Measurements from ENCODE around the gene NSMCE1. TPM values are rescaled to one million over a fixed set of nuclear protein-coding genes. Genes with fewer than 3 reads are reported as not detected.

The NSMCE1 gene
- total and polyA plus RNA-seq, 2 of the 4 experiments (the other 2 are of a cell fraction): 47.5 to 120 TPM

GRCh38 chr16:27253526-27253930 lies 15.0 kb downstream of the NSMCE1 start:
- no CpG with 5 or more reads among the region's 6 CpGs for WGBS, 2 experiments (ENCODE audit: extremely low coverage in 2 of 2, insufficient read length in 1 of 2)
- Histone ChIP-seq H3K4me2 (ENCODE audit: low read depth, low read length) (peak overlapping the region; percentile 44), H4K5ac (ENCODE audit: low read depth, low read length) (peak overlapping the region; percentile 58), H3K23ac (ENCODE audit: low read depth, low read length) (peak overlapping the region; percentile 97), H2AFZ (replicated peaks; ENCODE audit: low read length, poor library complexity) (peak overlapping the region; percentile 23), H2AK5ac (ENCODE audit: low read depth, low read length) (peak overlapping the region; percentile 97), H3K9me3 (ENCODE audit: control insufficient read depth, insufficient read depth, low read length) (no peaks in the 10 kb centered on the region), H2BK20ac (ENCODE audit: low read depth, low read length) (peak overlapping the region; percentile 97), H2BK15ac (ENCODE audit: low read depth, low read length) (peak overlapping the region; percentile 86), H4K91ac (ENCODE audit: insufficient read depth, low read depth, low read length) (peak overlapping the region; percentile 95), H3K4me3 (ENCODE audit: insufficient read depth, low read depth, low read length) (no peak overlapping the region), H3K79me1 (ENCODE audit: low read depth in 1 of 2, low read length in 2 of 2) (peaks cover 48 to 60% of the 10 kb centered on the region in 2 experiments), H4K20me1 (ENCODE audit: insufficient read depth, low read length) (no peaks in the 10 kb centered on the region), H2AK9ac (replicated peaks; ENCODE audit: low read depth, low read length, poor library complexity) (no peak overlapping the region), H3K27me3 (ENCODE audit: control insufficient read depth, insufficient read depth, low read length) (no peaks in the 10 kb centered on the region), H3K18ac (ENCODE audit: low read depth, low read length) (peak overlapping the region; percentile 88), H3K9ac (ENCODE audit: low read depth, low read length) (peak overlapping the region; percentile 14; the same call in 1 of the 2 replicates), H3K14ac (replicated peaks; ENCODE audit: low read depth, low read length) (peak overlapping the region; percentile 92), H3K27ac (ENCODE audit: insufficient read depth, low read length) (peak overlapping the region; percentile 83), H3K56ac (ENCODE audit: extremely low read depth, insufficient read depth, low read length) (peak overlapping the region; percentile 82), H2BK120ac (ENCODE audit: low read depth, low read length) (peak overlapping the region; percentile 99), H3K4me1 (ENCODE audit: control insufficient read depth, insufficient read depth, low read length) (peaks cover 28% of the 10 kb centered on the region), H2BK5ac (ENCODE audit: low read depth, low read length, poor library complexity, severe bottlenecking) (peak overlapping the region; percentile 88), H3K9me1 (ENCODE audit: insufficient read depth, low read length) (peaks cover 28% of the 10 kb centered on the region), H3K4ac (ENCODE audit: low read depth, low read length) (peak overlapping the region; percentile 93), H4K8ac (ENCODE audit: low read depth in 2 of 2, low read length in 2 of 2) (peak overlapping the region; percentile 75 to 83), H3K36me3 (ENCODE audit: control insufficient read depth, insufficient read depth, low read length) (peaks cover 14% of the 10 kb centered on the region)
- CTCF ChIA-PET: interaction anchor here (1.1 kb wide), 1 partner anchor 19 kb away, joined by 4 read pairs; no protein-coding TSS in a partner anchor
- TF ChIP-seq POLR2A (IDR thresholded peaks at IDR 0.05; ENCODE audit: low read depth, low read length) (no peak), MXI1 (IDR thresholded peaks at IDR 0.05; ENCODE audit: borderline replicate concordance, low read depth, low read length) (no peak), CTCF (conservative IDR thresholded peaks at IDR 0.05; ENCODE audit: low read depth, low read length) (no peak), MAFK (IDR thresholded peaks at IDR 0.05; ENCODE audit: low read depth, low read length) (no peak), NFE2L2 (IDR thresholded peaks at IDR 0.05; ENCODE audit: low read depth, low read length) (no peak), USF2 (IDR thresholded peaks at IDR 0.05; ENCODE audit: low read depth, low read length) (0 out of 2 replicates have a peak, but pooled peaks have one; percentile 6), MAZ (IDR thresholded peaks at IDR 0.05; ENCODE audit: borderline replicate concordance, low read depth, low read length) (no peak), RFX5 (IDR thresholded peaks at IDR 0.05; ENCODE audit: low read depth, low read length) (no peak), SMC3 (IDR thresholded peaks at IDR 0.05; ENCODE audit: low read depth, low read length) (no peak), CHD1 (IDR thresholded peaks at IDR 0.05; ENCODE audit: low read depth, low read length) (no peak), RCOR1 (IDR thresholded peaks at IDR 0.05; ENCODE audit: insufficient replicate concordance, low read length) (no peak), RAD21 (IDR thresholded peaks at IDR 0.05; ENCODE audit: low read length) (no peak), FOS (IDR thresholded peaks at IDR 0.05; ENCODE audit: low read depth, low read length) (peak; percentile 97), CEBPB (IDR thresholded peaks at IDR 0.05; ENCODE audit: low read depth, low read length) (no peak), BHLHE40 (IDR thresholded peaks at IDR 0.05; ENCODE audit: low read depth, low read length) (peak; percentile 44; the same call in 1 of the 2 replicates), ELK1 (IDR thresholded peaks at IDR 0.05; ENCODE audit: borderline replicate concordance, low read depth, low read length) (no peak)
- in situ Hi-C loops (cut with MboI; ENCODE audit: low sequenced_read_pairs): no loop called here
- dilution Hi-C loops (cut with HindIII; ENCODE audit: low sequenced_read_pairs, unreplicated experiment): no loop called here
- intact Hi-C loops (cut with micrococcal nuclease): no loop called here
- peak; percentile 96 for ATAC-seq (ENCODE audit: low read depth)
- no TSS peak for BruUV-seq (replicated peaks)
- POLR2A ChIA-PET (ENCODE audit: unreplicated experiment): no interaction called here
- DNase-seq: peak; percentile 92
